Stimulated activated naive CD4-positive, alpha-beta T cell (primary cell): ENCODE results near the gene RPL22L1.
A peak's percentile ranks its signal among the peaks of the same experiment; 100 is the strongest.
"Not testable (repeated sequence)": the region's sequence is repeated elsewhere in the genome, so short reads cannot be mapped to it uniquely, and the experiment has no call there.

Source experiments
- DNase-seq, 6 experiments: peaks; one replicate each; lab custom pipeline; 2025; lab: John Stamatoyannopoulos, UW

Gene RPL22L1

GRCh38 chr3:170869645-170870593, at the start of gene RPL22L1:
RPL22L1 (minus strand) TSS chr3:170870195; CDS start chr3:170870167, 28 bp downstream.
- DNase-seq: no peak

- no peak for DNase-seq
These were observed 48.7 kb upstream of the RPL22L1 start for GRCh38 chr3:170918715-170919114.

- DNase-seq: no peak
These were observed 44.7 kb upstream of the RPL22L1 start for GRCh38 chr3:170914690-170915089.

GRCh38 chr3:170914212-170914611, 44.2 kb upstream of the RPL22L1 start:
- no peak for DNase-seq

GRCh38 chr3:170911051-170911450, 41.1 kb upstream of the RPL22L1 start:
- DNase-seq: no peak

- DNase-seq: no peak
These were observed 40.5 kb upstream of the RPL22L1 start for GRCh38 chr3:170910542-170910941.

- peak in 1 of 6 experiments; percentile 24 for DNase-seq
These were observed 39.3 kb upstream of the RPL22L1 start for GRCh38 chr3:170909129-170909903.

- DNase-seq: peak; percentile 92 to 96 (median 94)
These were observed 38.5 kb upstream of the RPL22L1 start, which contains the start of gene EIF5A2 for GRCh38 chr3:170908235-170909116. EIF5A2 (minus strand) TSS chr3:170908637; CDS start chr3:170907806, 831 bp downstream.

GRCh38 chr3:170907637-170908234, 37.7 kb upstream of the RPL22L1 start:
- peak in 2 of 6 experiments; percentile 28 to 47 for DNase-seq

GRCh38 chr3:170905862-170906261, 35.9 kb upstream of the RPL22L1 start:
- DNase-seq: no peak

GRCh38 chr3:170903123-170903522, 33.1 kb upstream of the RPL22L1 start:
- DNase-seq: no peak

- DNase-seq: no peak
These were observed 29.5 kb upstream of the RPL22L1 start for GRCh38 chr3:170899455-170899854.

- DNase-seq: no peak
These were observed 28.0 kb upstream of the RPL22L1 start for GRCh38 chr3:170897978-170898377.

GRCh38 chr3:170897199-170897598, 27.2 kb upstream of the RPL22L1 start:
- DNase-seq: not testable (repeated sequence)

- no peak for DNase-seq
These were observed 26.8 kb upstream of the RPL22L1 start for GRCh38 chr3:170896781-170897180.

GRCh38 chr3:170896333-170896732, 26.3 kb upstream of the RPL22L1 start:
- DNase-seq: not testable (repeated sequence)

- DNase-seq: no peak
These were observed 23.9 kb upstream of the RPL22L1 start for GRCh38 chr3:170893895-170894294.

GRCh38 chr3:170889630-170890029, 19.6 kb upstream of the RPL22L1 start:
- DNase-seq: no peak

- DNase-seq: no peak
These were observed 19.1 kb upstream of the RPL22L1 start for GRCh38 chr3:170889132-170889531.

- not testable (repeated sequence) for DNase-seq
These were observed 14.3 kb upstream of the RPL22L1 start for GRCh38 chr3:170884109-170884930.
